Measurements from ENCODE around the gene RNF225. TPM values are rescaled to one million over a fixed set of nuclear protein-coding genes. Genes with fewer than 3 reads are reported as not detected.

Gene RNF225
- total and polyA plus RNA-seq, 9 of the 15 experiments (the other 6 are each of a cell fraction or from before 2014, with no cell fraction given) = 0.33 TPM; not detected in 8

DNA sequence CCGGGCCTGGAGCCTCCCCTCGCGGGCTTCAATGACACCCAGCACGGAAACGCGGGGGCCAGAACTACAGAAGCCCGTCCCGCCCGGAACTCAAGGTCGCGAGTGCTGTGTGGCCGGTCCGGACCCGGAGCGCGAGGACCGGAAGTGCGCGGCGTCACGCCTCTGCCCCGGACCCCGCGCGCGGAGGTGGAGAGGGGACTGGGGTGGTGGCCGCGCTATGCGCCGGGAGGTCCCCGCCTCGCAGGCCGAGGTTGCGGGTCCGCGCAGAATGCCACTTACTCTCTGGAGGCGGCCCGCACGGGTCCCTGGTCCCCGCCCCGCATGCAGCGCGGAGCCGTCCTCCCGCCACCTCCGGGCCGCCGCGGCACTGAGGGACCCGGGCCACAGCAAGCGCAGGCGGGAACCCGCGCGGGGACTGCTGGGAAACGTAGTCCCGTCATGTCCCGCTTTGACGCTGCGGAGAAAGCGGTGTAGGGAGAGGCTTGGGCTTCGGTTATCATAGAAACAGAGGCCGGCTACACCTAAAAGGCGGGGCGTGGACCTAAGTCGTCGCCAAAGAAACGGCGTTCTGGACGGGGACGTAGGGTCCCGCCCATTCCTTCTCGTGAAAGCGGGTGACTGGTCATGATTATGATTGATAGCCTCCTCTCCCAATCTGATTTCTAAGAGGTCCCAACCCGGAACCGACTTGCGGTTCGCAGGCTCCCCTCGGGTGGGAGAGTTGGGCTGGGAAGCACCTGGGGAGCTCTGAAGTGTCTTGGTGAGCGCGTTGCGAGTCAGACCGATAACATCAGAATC lies 14.6 kb upstream of the RNF225 start, which contains the start of gene ZNF837 (continued):
- TF ChIP-seq, protein P1, sequence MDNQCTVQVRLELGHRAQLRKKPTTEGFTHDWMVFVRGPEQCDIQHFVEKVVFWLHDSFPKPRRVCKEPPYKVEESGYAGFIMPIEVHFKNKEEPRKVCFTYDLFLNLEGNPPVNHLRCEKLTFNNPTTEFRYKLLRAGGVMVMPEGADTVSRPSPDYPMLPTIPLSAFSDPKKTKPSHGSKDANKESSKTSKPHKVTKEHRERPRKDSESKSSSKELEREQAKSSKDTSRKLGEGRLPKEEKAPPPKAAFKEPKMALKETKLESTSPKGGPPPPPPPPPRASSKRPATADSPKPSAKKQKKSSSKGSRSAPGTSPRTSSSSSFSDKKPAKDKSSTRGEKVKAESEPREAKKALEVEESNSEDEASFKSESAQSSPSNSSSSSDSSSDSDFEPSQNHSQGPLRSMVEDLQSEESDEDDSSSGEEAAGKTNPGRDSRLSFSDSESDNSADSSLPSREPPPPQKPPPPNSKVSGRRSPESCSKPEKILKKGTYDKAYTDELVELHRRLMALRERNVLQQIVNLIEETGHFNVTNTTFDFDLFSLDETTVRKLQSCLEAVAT (IDR thresholded peaks at IDR 0.05) = no peak
- TF ChIP-seq PTBP1 (IDR thresholded peaks at IDR 0.05; ENCODE audit: low read depth, low read length) (no peak), SAFB (IDR thresholded peaks at IDR 0.05; ENCODE audit: borderline replicate concordance, low read depth, low read length) (peak; percentile 76; the same call in 1 of the 2 replicates), USF2 (CRISPR knock-in tag; IDR thresholded peaks at IDR 0.05) (no peak; the same call in 1 of the 2 replicates), HDAC2 (IDR thresholded peaks at IDR 0.05) (no peak), E2F8 (IDR thresholded peaks at IDR 0.05; ENCODE audit: low read depth, partially characterized antibody) (peak; percentile 88), PREB (CRISPR knock-in tag; IDR thresholded peaks at IDR 0.05) (no peak), ZNF431 (CRISPR knock-in tag; IDR thresholded peaks at IDR 0.05) (no peak), XRCC5 (IDR thresholded peaks at IDR 0.05; ENCODE audit: low read depth, low read length) (peak; percentile 99), ZNF124 (CRISPR knock-in tag; IDR thresholded peaks at IDR 0.05) (no peak), CEBPG (CRISPR knock-in tag; IDR thresholded peaks at IDR 0.05) (no peak), CEBPG (tag; conservative IDR thresholded peaks at IDR 0.05 in 1 of 2, IDR thresholded peaks at IDR 0.05 in 1 of 2) (no peak), TFAM (CRISPR knock-in tag; conservative IDR thresholded peaks at IDR 0.05) (no peak), ZNF584 (CRISPR knock-in tag; IDR thresholded peaks at IDR 0.05; ENCODE audit: low read depth) (no peak), FOSL1 (tag; conservative IDR thresholded peaks at IDR 0.05) (peak; percentile 72), SP2 (IDR thresholded peaks at IDR 0.05; ENCODE audit: extremely low read depth, low read depth, low read length, poor library complexity, severe bottlenecking) (peak; percentile 70), TBP (optimal IDR thresholded peaks at IDR 0.05; ENCODE audit: low read depth, low read length) (peak; percentile 86), CREBBP (IDR thresholded peaks at IDR 0.05; ENCODE audit: low read depth, low read length) (no peak), SIRT6 (IDR thresholded peaks at IDR 0.05; ENCODE audit: low read depth, low read length) (no peak), PHB (CRISPR knock-in tag; IDR thresholded peaks at IDR 0.05) (no peak), GABPB1 (CRISPR knock-in tag; IDR thresholded peaks at IDR 0.05) (peak; percentile 100)
- TF ChIP-seq, protein P2, sequence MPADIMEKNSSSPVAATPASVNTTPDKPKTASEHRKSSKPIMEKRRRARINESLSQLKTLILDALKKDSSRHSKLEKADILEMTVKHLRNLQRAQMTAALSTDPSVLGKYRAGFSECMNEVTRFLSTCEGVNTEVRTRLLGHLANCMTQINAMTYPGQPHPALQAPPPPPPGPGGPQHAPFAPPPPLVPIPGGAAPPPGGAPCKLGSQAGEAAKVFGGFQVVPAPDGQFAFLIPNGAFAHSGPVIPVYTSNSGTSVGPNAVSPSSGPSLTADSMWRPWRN (IDR thresholded peaks at IDR 0.05; ENCODE audit: low read depth) = no peak
